K562 treated with DMSO at 1 percent for 4 hours (cell line): ENCODE data around the gene ZNF644. TPM values are rescaled to one million over a fixed set of nuclear protein-coding genes. Genes with fewer than 3 reads are reported as not detected.

ENCODE experiments used
- total RNA-seq: library from RNA; unstranded; fragments of 300-600 nt; gene quantifications from 2 replicates; pipeline ENCODE4 v1.2.3, GENCODE V29; 2022; ENCODE audit not compliant: insufficient read depth

The ZNF644 gene
- total RNA-seq, result 16.3 and 16.5 TPM in 2 replicates

DNA sequence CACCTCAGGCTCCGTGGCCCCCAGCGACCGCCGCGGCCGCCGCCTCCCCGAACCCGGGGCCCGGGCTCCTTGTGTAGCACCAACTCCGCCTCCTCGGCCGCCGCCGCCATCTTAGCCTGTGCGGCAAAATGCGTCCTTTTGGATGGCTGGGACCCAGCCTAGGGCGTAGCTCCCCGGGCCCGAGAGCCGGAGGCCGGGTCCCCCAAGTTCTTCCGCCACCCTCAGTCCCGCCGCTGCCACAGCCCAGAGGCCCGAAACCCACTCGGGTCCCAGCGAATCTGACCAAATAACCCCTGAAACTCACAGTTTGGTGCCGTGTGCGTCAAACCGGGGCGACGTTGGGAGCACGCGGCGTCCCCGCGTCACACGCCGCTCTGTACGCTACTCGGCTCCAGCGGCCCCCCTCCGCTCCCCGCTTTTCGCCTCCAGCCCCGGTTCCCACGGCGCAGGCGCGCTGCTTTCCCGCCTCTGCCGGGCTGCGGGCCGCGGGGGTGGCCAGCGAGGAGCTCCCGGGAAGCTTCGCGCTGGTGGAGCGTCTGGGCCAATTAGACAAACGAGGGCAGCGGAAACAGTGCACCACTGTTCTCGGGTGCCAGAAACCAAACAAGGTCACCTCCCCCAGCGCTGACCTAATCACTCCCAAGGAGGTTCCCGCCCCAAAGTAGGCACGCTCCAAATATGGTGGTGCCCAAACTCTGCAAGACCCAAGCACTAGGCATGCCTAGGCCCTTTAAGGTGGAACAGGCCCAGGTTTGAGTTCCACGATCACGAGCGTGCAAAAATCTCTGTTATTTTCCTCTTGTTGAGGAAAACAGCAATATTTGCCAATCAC is at the start of gene ZNF644:
TSS of gene ZNF644 (minus strand) at position 350 of the 832 bp plus-strand sequence. CDS start 39,682 bp downstream, outside the sequence.

